HG03460 (cell line): ENCODE results near the gene ANKRD44.
"Not testable (repeated sequence)": the region's sequence is repeated elsewhere in the genome, so short reads cannot be mapped to it uniquely, and the experiment has no call there.

Experiments
- ATAC-seq: cut with Tn5 transposase; IDR thresholded peaks from one replicate; pipeline ENCODE4 v1.9.1; 2021; ENCODE audit not compliant: unreplicated experiment

The ANKRD44 gene

DNA sequence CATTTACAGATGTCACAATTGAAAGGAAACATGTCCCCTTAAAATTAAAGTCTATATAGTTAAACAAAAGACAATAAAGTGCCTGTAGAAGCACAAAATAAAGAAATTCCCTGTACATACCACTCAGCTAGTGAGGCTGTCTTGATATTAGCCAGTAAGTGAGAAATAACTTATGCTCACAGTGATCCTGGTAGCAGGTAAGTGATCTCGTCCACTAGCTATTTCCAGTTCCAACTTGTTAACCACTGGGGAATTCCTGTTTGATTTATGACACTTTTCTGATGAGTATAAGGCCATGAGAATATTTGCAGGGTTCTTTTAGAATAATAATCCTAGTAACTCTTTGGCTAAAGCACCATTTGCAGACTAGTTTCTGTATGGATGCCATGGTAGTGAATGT is 256.1 kb downstream of the ANKRD44 start:
- ATAC-seq: no peak

DNA sequence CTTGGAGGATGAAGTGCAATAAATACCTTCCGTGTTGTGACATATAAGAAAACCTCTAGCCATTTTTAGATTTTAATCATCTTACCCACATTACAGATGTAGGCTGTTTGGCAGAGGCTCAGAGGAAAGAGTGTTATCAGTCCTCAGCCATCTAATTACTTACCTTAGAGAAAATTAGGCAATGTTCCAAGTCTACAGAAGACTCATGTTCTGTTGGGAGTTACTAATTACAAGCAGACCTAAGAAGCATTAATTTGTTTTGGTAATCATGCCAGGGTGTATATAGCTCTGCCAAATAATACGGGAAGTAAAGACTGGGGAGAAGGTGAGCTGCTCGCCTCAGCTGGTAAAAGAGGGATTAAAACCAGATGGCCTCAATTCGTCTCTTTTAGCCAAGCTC is 258.2 kb downstream of the ANKRD44 start:
- ATAC-seq: no peak

DNA sequence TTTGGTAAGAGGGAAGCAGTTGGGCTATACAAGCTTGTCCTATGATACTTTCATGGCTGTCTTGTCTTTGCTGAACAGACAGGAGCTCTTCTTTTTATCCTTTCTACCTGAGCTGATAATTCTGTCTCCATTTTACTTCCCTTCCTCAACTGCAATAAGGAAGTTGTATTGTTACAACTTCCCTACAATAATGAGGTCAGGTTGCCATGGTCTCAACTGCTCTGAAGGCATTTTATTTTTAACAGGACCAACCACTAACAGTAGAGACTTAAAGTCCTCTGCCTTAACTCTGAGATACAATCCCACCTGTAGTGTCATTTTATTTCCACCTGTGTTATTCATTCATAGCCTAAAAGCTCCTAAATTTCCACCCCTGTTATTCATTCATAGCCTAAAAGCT is 265.5 kb downstream of the ANKRD44 start:
- ATAC-seq: no peak

DNA sequence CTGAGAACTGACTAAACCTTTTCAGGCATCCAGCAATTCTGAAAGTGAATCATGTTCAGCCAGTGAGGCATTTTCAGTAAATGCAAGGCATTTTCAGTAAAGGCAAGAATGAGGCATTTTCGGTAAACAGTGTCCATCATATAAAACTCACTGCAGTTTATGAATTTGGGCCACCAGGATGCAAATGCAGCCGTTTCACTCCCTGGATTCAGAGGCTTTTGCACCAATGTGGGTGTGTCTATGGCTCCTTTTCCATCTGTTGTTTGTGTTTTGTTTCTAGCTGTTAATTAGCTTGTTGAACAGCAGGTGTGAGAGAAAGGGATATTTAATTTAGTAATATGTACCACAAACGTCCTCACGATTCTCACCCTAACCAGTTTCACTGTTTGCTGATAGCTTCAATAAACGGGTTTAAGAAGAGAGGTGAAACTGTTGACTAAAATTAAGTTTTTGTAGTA is 267.8 kb downstream of the ANKRD44 start:
- ATAC-seq: no peak

DNA sequence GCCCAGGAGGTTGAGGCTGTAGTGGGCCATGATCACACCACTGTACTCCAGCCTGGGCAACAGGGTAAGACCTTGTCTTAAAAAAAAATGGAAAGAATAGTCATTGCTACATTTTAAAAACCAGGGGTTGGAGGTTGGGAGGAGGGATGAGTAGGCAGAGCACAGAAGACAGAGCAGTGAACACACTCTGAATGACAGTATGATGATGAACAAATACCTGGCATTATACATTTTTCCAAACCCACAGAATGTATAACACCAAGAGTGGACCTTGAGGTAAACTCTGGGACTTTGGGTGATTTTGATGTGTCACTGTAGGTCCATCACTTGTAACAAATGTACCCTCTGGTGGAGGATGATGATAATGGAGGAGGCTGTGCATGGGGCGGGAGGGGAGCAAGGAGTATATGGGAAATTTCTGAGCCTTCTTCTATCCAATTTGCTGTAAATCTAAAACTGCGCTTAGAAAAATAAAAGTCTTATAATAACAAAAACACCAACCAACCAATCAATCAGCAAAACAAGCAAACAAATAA is 272.6 kb downstream of the ANKRD44 start:
- ATAC-seq: no peak

DNA sequence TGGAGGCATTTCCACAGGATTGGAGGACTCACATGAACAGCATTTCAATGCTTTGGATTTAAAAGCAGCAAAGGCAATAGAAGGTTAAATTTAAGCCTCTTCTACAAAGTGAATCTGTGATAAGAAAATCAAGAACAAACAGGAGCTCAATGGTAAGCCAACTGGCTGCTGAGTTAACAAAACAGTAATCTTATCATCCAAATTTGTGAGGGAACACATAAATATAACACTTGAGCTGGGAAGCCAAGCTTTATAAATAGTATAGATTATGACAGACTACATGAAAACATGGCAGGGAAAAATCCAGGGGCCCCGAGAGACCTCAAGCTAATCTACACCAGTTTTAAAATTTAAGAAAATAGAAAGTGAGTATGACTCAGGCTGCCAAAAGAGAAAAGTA is 275.6 kb downstream of the ANKRD44 start:
- ATAC-seq: no peak

DNA sequence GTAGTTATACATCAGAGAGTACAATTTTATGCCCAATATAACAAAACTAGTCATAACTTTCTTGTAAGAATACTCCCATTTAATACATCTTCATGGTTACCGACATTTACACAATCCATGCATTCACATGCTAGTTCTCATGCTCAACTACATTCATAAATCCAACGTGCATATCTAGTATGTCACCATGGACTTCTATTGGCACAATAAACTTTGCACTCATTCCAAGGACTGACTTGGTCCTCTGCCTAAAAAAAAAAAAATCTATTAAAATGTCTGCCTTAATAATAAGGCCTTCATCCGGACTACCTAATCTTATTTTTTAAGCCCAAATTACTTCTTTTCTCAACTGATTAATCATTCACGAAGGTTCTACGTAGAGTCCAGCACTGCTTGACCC is 276.3 kb downstream of the ANKRD44 start:
- no peak for ATAC-seq

DNA sequence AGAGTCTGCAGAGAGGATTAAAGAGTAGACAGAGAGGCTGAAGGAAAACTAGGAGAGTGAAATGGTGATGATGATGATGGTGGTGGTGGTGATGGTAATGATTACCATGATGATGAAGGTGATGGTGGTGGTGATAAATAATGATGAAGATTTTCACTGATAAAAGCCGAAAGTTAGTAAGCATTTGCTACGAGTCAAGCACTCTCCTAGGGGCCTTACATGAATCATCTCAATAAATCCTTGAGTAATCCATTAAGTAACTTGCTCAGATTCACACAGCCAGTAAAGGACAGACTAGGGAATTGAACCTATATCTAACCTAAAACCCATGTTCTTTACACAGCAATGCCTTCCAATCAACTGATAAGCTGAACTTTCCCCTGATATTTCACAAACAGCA is 277.4 kb downstream of the ANKRD44 start:
- ATAC-seq: no peak

DNA sequence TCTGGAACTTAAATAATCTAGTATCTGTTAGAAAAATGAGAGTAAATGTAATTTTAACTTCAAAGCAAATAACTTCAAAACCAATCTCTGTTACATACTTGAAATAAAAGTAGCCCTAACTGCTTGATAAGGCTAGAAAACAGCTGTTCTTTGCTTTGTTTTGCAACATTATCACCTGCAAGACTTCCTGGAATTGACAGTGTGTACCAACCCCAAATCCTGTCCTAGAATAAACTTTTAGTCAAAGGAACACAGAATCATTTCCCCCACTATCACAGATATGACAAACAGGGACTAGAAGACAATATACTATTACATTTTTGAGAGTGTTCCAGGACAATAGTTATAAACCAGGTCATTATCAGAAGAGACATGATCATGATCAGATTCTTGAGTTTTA is 278.8 kb downstream of the ANKRD44 start:
- no peak for ATAC-seq

DNA sequence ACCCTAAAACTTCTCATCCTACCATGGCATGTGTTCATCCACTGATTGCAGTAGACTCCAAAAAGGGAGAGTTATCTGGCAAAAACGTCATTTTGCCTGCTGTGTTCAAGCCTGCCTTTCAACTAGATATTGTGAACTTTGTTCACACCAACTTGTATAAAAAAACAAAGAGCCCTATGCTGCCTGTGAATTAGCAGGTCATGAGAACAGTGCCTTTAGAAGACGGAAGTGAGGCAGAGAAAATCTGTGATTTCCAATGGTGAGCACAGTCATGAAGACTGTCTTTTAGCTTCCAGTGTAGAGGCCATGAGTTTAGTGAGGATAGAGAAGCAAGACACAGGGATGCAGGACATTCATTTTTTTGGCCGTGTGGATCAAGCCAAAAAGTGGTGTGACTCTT is 280.5 kb downstream of the ANKRD44 start:
- no peak for ATAC-seq

DNA sequence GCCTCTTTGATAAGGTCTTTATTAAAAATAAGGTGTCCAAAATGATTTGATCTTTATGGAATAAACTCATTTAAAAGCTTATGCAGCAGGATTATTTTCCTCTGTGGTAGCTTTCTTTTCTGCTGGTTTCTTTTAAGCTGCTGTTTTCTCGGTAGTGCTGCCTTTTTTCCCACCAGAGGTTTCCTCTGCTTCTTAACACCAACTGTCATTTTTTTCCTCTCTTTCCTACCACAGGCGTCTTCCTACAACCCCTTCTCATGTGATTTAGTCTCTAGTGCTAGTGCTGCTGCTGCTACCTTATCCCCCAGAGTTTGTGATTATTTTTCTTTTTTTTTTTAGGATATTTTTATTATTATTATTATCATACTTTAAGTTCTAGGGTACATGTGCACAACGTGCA is 281.9 kb downstream of the ANKRD44 start:
- no peak for ATAC-seq

DNA sequence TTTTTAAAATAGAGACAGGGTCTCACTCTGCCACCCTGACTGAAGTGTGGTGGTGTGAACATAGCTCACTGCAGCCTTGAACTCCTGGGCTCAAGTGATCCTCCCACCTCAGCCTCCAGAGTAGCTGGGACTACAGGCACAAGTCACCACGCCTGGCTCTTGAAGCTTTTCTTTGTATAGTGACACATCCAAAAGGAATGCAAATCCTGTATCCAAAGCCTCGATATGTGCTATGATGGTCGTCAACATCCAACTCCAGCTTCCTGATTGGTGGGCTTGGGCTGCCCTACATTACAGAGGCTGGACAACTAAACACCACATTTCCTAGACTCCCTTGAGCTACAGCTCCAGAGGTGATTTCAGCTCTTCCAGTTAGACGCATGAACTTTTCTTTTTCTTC is 282.4 kb downstream of the ANKRD44 start:
- no peak for ATAC-seq

DNA sequence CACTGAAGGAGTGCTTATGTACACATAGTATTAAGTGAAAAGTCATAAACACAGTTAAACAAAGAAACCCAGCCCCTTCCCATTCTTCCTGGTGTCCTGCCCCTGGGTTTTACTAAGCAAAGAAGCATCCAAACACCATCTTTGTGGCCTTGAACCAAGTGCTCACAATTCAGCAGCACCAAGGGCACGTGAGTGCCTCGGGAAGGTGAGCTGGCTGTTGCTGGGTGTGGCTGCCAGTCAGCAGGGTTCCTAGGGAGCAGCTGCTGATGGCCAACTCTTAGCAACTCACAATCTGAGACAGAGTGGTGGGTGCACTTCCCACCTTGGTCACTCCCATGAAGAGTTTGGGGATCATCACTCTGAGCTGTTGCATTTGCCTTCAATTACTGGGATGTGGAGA is 286.4 kb downstream of the ANKRD44 start:
- ATAC-seq: no peak

DNA sequence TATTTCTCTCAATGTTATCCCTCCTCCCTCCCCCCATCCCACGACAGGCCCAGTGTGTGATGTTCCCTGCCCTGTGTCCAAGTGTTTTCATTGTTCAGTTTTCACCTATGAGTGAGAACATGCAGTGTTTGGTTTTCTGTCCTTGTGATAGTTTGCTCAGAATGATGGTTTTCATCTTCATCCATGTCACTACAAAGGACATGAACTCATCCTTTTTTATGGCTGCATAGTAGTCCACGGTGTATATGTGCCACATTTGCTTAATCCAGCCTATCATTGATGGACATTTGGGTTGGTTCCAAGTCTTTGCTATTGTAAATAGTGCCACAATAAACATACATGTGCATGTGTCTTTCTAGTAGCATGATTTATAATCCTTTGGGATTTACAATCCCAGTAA is 289.7 kb downstream of the ANKRD44 start:
- not testable (repeated sequence) for ATAC-seq

DNA sequence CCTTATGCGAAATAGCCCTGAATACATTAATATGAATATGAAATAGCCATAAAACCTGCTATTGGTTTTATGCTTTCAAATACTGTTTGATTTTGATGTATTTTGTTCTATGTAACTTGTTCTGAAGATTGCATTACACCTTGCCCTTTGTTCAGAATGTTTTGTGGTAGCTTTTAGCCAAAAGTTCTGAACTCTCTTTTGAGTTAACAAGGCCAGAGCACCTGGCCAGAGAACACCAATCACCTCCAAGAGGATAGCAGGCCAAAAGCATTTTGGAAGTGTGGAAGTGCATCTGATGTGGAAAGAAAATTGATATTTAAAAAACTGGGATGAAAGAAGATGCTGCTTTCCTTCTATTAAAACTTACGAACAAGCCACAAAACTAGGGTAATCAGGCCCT is 297.5 kb downstream of the ANKRD44 start:
- ATAC-seq: no peak

DNA sequence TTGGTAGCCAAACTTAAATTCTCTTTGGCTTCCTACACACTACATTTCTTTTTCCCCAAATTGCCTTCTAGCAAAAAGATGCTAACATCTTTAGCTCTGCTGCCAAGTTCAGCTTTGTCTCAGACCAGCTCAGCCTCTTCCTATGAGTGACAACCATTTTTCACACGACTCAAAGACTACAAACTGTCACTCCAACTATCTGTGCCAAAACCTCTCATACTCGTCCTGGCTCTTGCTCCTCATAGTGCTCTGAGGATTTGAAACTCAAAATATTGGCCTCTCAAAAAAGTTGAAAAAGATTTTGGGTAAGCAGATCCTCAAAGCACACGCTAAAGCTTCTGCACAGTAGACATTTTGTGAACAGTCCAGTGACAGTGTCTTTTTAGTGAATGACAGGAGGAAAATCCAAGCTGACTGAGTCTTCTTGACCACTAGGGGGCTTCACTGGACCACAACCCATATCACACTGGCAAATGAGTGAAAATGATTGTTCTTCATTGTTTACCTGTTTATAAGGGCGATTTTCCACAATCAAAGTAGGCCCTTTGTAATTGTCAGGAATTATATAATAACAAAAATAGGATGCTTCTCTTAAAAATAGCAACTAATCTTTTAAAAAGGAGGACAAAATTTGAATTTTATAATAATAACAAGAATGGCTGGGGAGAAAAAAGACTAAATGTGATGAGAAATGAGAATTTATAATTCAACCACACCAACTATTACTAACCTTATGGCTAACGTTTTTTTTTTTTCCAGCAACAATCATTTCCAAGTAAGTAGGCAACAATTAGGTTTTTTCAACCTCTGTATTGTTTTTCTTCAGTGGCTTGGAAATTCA is 298.6 kb downstream of the ANKRD44 start:
- ATAC-seq: peak; percentile 72

DNA sequence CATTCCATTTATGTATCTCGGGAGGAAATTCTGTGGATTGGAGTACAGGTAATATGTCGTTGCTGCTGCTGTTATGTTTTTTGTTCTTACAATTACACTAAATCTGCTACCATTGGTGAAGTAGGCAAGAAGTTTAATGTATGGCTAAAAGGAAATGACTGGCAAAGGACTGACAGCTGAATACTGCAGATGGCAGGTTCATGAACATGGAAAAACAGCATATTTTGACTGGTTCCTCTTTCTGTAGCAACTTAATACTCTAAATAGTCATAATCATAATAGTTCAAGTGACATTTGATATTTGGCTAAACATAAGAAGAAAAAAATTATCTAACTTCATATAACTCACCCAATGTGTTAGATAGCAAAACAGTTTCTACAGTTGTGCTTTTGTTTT is 299.6 kb downstream of the ANKRD44 start:
- no peak for ATAC-seq

DNA sequence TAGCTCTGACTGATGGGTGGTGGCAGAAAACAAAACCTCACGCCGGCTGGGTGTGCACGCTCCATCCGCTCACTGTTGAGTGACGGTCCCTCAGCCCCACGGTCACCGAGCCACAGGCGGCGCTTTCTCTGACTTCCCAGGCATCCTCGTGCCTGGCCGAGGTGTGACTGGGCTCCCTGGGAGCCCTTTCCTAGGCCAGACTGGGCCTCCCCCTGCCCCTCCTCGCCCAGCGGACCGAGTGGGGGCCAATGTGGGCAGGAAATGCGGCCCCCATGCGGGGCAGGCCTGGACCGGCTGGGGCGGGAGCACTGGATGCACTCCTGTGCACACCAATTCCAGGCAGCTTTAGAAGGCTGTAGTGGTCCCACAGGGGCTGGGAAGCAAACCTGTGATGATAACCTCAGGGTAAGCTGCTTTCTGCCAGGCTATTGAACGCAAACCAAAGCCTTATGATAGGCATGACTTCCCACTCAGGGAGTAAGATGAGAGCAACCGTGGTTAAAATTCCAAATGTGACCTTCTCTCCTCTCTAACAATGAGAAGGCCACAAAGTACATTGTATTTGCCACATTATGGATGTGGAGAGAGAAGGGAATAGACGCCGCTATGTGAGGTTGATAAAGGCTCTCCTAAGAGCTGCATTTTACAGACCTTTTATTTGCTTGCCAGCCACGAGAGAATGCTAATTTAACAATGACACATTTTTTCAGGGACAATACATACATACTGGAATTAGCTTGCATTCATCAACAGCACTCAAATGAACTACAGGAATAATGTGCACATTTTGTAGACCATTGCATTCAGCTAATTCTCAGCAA is 300.2 kb downstream of the ANKRD44 start:
- ATAC-seq: no peak

DNA sequence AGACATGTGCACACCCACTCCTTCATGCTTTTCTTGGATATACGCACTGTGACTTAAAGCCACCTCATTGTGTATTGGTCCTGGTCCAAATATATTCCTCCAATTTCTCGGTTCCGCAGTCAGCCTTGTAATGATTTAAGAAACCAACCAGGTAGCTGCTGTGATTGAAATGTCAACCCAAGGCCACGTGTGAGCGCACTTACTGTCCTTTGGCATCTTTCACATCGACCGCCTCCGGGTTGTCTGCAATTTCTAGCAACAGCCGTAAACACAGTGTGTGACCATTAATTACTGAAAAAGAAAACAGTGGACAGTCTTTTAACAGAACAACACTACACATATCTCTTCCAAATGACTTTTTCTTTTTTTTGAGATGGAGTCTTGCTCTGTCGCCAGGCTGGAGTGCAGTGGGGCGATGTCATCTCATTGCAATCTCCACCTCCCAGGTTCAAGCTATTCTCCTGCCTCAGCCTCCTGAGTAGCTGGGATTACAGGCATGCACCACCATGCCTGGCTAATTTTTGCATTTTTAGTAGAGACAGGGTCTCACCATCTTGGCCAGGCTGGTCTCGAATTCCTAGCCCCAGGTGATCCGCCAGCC is 301.7 kb downstream of the ANKRD44 start:
- not testable (repeated sequence) for ATAC-seq

DNA sequence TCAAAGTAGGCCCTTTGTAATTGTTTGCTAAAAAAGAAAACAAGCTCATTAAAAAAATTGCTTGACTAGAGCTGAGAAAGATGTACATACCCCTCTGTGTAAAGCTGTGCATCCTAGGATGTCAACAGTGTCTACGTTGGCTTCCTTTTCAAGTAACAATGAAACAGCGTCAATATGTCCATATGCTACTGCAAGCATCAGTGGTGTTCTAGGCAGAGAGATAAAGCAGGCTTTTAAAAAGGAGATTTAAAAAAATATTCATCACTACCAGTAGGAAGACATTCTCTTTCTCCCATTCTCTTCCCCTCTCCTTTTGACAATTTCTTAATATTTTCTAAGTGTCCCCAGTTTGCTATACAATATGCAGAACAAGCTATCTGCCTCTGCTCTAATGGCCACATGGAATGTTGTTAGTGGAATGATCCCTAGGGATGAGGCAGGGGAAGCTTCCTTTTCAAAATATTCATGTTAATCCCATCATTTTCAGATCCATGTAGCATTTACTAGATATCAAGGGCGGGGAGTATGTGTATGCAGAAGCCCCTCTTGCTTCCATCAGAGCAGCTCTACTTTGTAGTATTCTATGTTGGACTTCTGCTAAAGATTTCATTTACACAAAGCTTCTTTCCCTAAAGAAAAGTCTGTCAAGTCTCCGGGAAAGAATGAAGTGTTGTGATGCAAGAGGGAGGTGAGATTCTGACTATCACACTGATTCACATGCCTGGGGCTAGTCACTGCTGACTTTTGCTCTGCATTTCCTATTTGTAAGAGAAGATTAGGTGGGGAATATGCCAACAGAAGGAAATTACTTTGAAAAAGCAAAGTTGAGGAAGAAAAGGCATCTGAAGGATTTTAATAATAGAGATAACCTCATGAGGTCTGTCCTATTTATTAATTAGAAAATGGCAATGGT is 302.6 kb downstream of the ANKRD44 start:
- no peak for ATAC-seq

DNA sequence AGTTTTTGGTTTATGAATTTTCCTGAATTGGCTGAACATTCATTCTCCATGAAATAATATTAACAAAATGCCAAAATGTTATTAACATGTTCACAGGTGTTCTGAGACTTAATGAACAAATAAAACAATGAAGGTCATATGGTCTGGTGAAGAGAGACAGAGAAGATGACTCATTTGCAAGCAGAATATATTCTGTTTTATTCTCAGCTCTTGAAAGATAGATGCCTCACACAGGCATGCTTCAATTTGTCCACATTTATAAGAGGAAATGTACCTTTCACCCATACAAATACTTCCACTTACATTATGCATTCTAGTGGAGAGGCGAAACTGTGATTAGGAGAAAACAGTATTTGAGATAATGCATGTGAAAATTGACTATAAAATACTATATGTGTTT is 308.7 kb downstream of the ANKRD44 start:
- no peak for ATAC-seq
